Esophagus (tissue), 2 donors: ENCODE data around the gene DACH1. TPM values are rescaled to one million over a fixed set of nuclear protein-coding genes. Genes with fewer than 3 reads are reported as not detected.

Source experiments
- H3K27ac ChIP-seq, 2 donors: one replicate each; pipeline ENCODE4 v1.5.1; 2013; ENCODE audit warnings: low read depth in 2 of 2, mild to moderate bottlenecking in 2 of 2, inconsistent platforms in 1 of 2, low read length in 1 of 2, moderate library complexity in 1 of 2
- H3K27me3 ChIP-seq, 2 donors: one replicate each; pipeline ENCODE4 v1.6.1; 2013; ENCODE audit warnings: low read length in 2 of 2, control low read depth in 1 of 2, mild to moderate bottlenecking in 1 of 2; ENCODE audit not compliant: insufficient read depth in 2 of 2, control insufficient read depth in 1 of 2
- H3K36me3 ChIP-seq, 2 donors: one replicate each; pipeline ENCODE4 v1.6.1; 2013; ENCODE audit warnings: low read length in 1 of 2; ENCODE audit not compliant: control insufficient read depth in 2 of 2, insufficient read depth in 2 of 2
- H3K4me1 ChIP-seq, 2 donors: one replicate each; pipeline ENCODE4 v1.6.1; 2013; ENCODE audit warnings: low read length in 1 of 2; ENCODE audit not compliant: control insufficient read depth in 2 of 2, insufficient read depth in 2 of 2
- H3K4me3 ChIP-seq, 2 donors: one replicate each; pipeline ENCODE4 v1.5.1; 2013; ENCODE audit warnings: low read length in 2 of 2, mild to moderate bottlenecking in 2 of 2, low read depth in 1 of 2, moderate library complexity in 1 of 2
- H3K9me3 ChIP-seq, 2 donors: one replicate each; pipeline ENCODE4 v1.6.1; 2013; ENCODE audit warnings: mild to moderate bottlenecking in 2 of 2, low read depth in 1 of 2, low read length in 1 of 2, moderate library complexity in 1 of 2; ENCODE audit not compliant: control insufficient read depth in 2 of 2, insufficient read depth in 1 of 2
- WGBS, 2 donors: extraction: QIAGEN DNeasy Blood & Tissue Kit; methylation state at CpG; one replicate each; pipeline ENCODE4 v1.1.7; 2013; 5-methylcytosine and 5-hydroxymethylcytosine counted together
- polyA plus RNA-seq, 2 donors: library from polyadenylated mRNA; stranded (reverse); fragments of 200-250 nt; gene quantifications; one replicate each; pipeline ENCODE4 v1.2.3, GENCODE V29; 2013
- donor health status: healthy with polysubstance abuse.
- donor health status: Bipolar disorder and iron deficiency.

Gene DACH1
- polyA plus RNA-seq, 2 donors = 0.16 TPM

GRCh38 chr13:71408416-71408815 lies 458.6 kb downstream of the DACH1 start:
- no peaks in the 10 kb centered on the region for H3K9me3 ChIP-seq
- no peaks in the 10 kb centered on the region for H3K36me3 ChIP-seq
- no peaks in the 10 kb centered on the region for H3K4me1 ChIP-seq
- no peak overlapping the region for H3K4me3 ChIP-seq
- H3K27me3 ChIP-seq = no peaks in the 10 kb centered on the region
- H3K27ac ChIP-seq = no peak overlapping the region

DNA sequence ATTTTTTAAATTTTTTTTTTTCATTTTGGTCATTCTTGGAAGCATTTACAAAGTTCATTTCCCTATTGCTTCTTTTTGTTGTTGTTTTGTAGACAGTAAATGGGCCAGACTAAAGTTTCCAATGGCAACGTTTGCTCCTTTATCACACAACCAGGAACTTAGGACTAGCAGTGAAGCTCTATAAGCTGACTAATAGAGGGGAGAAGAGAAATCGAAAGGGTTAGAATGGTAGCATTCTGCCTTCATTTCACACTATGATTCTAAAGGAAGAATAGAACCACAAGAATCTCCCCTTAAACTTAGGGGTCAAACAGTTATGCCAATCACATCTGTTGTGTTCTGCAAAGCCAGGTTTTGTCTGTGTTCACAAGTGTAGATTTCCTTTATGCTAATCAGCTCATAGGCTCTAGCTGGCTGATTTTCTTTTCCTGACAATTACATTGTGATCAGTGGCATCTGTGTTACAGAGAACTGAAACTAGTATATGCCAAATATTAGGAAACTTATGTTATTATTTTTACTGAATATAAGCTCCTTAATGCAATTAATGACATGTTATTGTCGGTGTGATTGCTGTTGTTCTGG lies 467.3 kb downstream of the DACH1 start:
- Histone ChIP-seq H3K4me1 (no peaks in the 10 kb centered on the region), H3K27me3 (no peaks in the 10 kb centered on the region), H3K9me3 (no peaks in the 10 kb centered on the region), H3K36me3 (no peaks in the 10 kb centered on the region), H3K4me3 (no peak overlapping the region), H3K27ac (no peak overlapping the region)
- WGBS, 2 donors = 64 to 67% methylated on average over 3 of the region's 3 CpGs

GRCh38 chr13:71396149-71396548 lies 470.9 kb downstream of the DACH1 start:
- Histone ChIP-seq H3K27ac (no peak overlapping the region), H3K27me3 (no peaks in the 10 kb centered on the region), H3K9me3 (no peaks in the 10 kb centered on the region), H3K4me1 (no peaks in the 10 kb centered on the region), H3K36me3 (no peaks in the 10 kb centered on the region), H3K4me3 (no peak overlapping the region)

DNA sequence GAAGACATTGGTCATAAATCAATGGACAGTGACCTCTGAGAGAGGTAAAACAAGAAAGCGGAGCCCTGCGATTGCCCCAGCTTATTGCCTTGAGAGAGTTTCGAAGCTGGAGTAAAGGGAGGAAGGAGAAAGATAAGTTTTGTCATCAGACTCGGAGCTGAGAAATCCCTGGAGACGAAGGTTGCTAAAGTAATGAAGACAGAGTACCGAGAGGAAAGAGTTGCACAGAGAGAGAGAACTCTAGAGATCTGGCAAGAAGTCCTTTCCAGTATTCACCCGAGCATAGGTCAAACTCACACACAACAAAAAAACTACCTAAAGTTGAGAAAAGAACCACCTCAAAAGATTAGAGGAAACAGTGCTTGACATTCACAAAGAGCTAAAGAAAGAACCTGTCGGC lies 472.0 kb downstream of the DACH1 start:
- H3K36me3 ChIP-seq = no peaks in the 10 kb centered on the region
- H3K9me3 ChIP-seq = no peaks in the 10 kb centered on the region
- H3K27ac ChIP-seq = no peak overlapping the region
- no peaks in the 10 kb centered on the region for H3K27me3 ChIP-seq
- no peaks in the 10 kb centered on the region for H3K4me1 ChIP-seq
- no peak overlapping the region for H3K4me3 ChIP-seq
- 75 to 76% methylated on average over 8 of the region's 8 CpGs for WGBS, 2 donors

GRCh38 chr13:71394176-71394575 lies 472.8 kb downstream of the DACH1 start:
- no peak overlapping the region for H3K27ac ChIP-seq
- H3K36me3 ChIP-seq = no peaks in the 10 kb centered on the region
- WGBS, 2 donors = 71 to 72% methylated on average over 3 of the region's 3 CpGs
- no peak overlapping the region for H3K4me3 ChIP-seq
- no peaks in the 10 kb centered on the region for H3K9me3 ChIP-seq
- no peaks in the 10 kb centered on the region for H3K4me1 ChIP-seq
- H3K27me3 ChIP-seq = no peaks in the 10 kb centered on the region
